ENCODE data around the gene DCAF4.
A peak's percentile ranks its signal among the peaks of the same experiment; 100 is the strongest.

The DCAF4 gene

DNA sequence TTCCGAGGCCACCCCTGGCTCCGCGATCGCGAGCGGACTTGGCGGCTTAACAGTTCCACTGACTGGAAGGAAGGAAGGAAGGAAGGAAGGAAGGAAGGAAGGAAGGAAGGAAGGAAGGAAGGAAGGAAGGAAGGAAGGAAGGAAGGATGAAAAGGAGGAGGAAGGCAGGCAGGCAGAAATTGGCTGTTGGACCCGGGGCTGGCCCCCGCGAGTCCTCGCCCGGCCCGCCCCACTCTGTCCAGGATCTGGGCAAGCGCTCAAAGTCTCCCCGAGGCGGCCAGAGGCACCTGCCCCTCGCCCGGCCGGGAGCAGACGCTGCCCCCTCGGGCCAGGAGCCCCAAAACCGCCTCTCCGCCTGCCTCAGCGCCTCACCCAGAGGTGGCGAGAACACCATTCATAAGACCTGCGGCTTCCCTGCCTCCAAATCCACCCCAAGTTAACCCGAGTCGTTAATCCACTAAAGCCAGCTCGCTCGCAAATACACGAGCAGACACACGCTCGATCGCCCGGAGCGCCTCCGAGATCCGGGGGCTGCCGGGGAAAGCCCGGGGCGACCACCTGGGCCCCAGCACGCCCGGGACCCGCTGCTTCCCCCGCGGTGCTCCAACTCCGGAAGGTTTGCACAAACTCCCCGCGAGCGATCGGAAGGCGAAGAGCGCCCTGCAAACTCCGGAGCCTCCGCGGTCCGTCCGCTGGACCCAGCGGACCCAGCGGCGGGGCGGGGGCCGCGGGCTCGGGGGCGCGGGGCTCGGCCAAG is 33.2 kb upstream of the DCAF4 start:
- H3K4me1 ChIP-seq = peaks cover 4% of the 10 kb centered on the region
- H3K27ac ChIP-seq = no peak overlapping the region
- H2AFZ ChIP-seq = peak overlapping the region; percentile 80
- TF ChIP-seq, protein P1, sequence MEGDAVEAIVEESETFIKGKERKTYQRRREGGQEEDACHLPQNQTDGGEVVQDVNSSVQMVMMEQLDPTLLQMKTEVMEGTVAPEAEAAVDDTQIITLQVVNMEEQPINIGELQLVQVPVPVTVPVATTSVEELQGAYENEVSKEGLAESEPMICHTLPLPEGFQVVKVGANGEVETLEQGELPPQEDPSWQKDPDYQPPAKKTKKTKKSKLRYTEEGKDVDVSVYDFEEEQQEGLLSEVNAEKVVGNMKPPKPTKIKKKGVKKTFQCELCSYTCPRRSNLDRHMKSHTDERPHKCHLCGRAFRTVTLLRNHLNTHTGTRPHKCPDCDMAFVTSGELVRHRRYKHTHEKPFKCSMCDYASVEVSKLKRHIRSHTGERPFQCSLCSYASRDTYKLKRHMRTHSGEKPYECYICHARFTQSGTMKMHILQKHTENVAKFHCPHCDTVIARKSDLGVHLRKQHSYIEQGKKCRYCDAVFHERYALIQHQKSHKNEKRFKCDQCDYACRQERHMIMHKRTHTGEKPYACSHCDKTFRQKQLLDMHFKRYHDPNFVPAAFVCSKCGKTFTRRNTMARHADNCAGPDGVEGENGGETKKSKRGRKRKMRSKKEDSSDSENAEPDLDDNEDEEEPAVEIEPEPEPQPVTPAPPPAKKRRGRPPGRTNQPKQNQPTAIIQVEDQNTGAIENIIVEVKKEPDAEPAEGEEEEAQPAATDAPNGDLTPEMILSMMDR (IDR thresholded peaks at IDR 0.05) = no peak
- H3K4me3 ChIP-seq (ENCODE audit: low read depth, low read length) = peak overlapping the region; percentile 84
- no peaks in the 10 kb centered on the region for H3K27me3 ChIP-seq (ENCODE audit: control insufficient read depth, insufficient read depth, low read length)
- no peak overlapping the region for H3K9ac ChIP-seq
- H3K79me2 ChIP-seq = no peaks in the 10 kb centered on the region
- H3K4me2 ChIP-seq (ENCODE audit: low read length) = peak overlapping the region; percentile 81
- no peaks in the 10 kb centered on the region for H3K36me3 ChIP-seq (ENCODE audit: control insufficient read depth, insufficient read depth, low read length)
- H3K9me3 ChIP-seq (ENCODE audit: control insufficient read depth, low read length) = no peaks in the 10 kb centered on the region

DNA sequence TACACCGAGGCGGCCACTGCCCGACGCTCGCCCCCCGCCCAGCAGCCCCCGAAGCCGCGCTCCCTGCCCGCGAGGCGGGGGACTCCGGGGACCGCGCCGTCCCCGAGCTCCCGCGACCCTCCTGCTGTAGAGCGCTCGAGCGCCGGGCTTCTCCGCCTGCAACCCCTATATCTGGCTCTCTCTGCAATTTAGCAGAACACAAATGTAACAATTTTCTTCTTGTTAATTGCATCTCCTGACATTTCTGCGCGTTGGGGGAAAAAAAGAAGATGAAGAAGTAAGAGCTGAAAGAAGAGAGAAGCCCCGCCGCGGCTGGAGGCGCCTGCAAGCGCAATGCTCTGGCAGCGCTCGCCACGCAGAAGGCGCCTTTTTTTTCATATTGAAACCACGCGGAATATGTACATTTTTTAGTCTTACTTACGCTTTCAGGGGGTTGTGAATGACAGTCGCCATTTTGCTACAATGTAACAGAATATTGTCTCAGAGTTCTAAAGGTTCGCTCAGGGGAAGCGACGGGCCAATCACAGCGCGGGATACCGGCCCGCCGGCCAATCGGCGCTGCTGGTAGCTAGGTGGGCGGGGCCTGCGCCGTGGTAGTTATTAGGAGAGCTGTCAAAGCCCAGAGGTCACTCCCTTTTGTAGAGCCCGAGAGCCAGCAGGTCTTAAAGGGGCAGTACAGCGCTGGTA is 32.5 kb upstream of the DCAF4 start, which contains the start of gene DPF3:
TSS of gene DPF3 (minus strand) at position 466 of the 687 bp plus-strand sequence. CDS start at position 453, 13 bp downstream.
- Histone ChIP-seq H3K4me2 (ENCODE audit: low read length) (peak within 1 kb of the TSS; percentile 81), H3K4me3 (ENCODE audit: low read depth, low read length) (peak within 1 kb of the TSS; percentile 84), H3K79me2 (no peaks in the 10 kb centered on the region), H3K4me1 (peaks cover 4% of the 10 kb centered on the region), H3K27me3 (ENCODE audit: control insufficient read depth, insufficient read depth, low read length) (no peaks in the 10 kb centered on the region), H3K9ac (no peak within 1 kb of the TSS), H3K36me3 (ENCODE audit: control insufficient read depth, insufficient read depth, low read length) (no peaks in the 10 kb centered on the region), H2AFZ (peak within 1 kb of the TSS; percentile 80), H3K27ac (no peak within 1 kb of the TSS), H3K9me3 (ENCODE audit: control insufficient read depth, low read length) (no peaks in the 10 kb centered on the region)
- TF ChIP-seq, protein P1 (IDR thresholded peaks at IDR 0.05) = no peak

DNA sequence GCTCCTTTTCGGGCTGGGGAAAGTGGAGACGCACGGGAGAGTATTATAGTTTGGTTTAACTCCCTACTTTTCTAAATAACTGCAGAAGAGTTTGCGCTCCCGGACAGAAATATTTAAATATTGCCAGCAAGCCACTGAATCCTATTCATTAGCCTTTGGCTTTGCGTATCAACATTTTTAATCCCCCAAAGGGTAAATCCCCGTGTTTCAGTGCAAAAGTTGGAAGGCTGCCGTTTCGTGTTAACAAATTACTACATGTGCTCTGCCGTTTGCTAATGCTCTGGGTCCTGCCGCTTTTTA is 32.0 kb upstream of the DCAF4 start:
- no peak overlapping the region for H3K9ac ChIP-seq
- H3K4me2 ChIP-seq (ENCODE audit: low read length) = peak overlapping the region; percentile 81
- H3K27me3 ChIP-seq (ENCODE audit: control insufficient read depth, insufficient read depth, low read length) = no peaks in the 10 kb centered on the region
- no peak overlapping the region for H3K27ac ChIP-seq
- TF ChIP-seq, protein P1 (IDR thresholded peaks at IDR 0.05) = no peak
- peak overlapping the region; percentile 84 for H3K4me3 ChIP-seq (ENCODE audit: low read depth, low read length)
- no peaks in the 10 kb centered on the region for H3K36me3 ChIP-seq (ENCODE audit: control insufficient read depth, insufficient read depth, low read length)
- no peaks in the 10 kb centered on the region for H3K79me2 ChIP-seq
- peaks cover 4% of the 10 kb centered on the region for H3K4me1 ChIP-seq
- H3K9me3 ChIP-seq (ENCODE audit: control insufficient read depth, low read length) = no peaks in the 10 kb centered on the region
- peak overlapping the region; percentile 80 for H2AFZ ChIP-seq

DNA sequence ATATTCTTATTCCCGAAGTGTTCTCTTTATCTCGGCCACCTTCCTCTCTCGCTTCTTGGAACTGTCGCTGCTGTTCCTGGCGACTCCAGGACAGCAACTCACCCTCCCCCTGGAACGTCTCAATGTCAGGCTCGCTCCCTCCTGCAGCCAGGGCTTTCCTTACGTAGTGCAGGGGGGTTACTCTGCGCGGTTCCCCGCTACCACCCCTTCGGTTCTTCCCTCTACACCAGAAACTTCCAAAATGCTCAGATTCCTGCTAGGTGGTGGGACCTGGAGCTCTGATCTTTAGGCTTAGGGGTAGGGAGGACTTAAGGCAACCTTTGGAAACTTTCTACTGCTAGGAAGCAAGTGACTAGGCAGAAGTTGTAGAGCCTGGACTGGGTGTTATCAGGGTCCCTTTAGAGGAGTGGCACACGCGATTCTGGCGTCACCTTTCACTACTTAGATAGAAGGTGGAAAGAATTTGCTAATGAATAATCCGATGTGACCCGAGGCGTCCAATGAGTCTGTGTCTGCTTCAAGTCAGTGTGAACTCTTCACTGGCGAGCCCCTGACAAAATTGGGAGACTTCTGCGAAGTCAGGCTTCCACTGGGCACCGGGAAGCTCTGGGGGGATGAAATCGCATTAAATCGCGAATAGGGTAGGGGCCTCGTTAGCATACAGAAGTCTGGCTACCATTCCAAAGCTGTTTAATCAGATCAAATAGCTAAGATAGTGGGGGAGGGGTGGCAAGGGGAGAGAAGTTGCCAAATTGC is 31.5 kb upstream of the DCAF4 start:
- peaks cover 4% of the 10 kb centered on the region for H3K4me1 ChIP-seq
- H3K36me3 ChIP-seq (ENCODE audit: control insufficient read depth, insufficient read depth, low read length) = no peaks in the 10 kb centered on the region
- peak overlapping the region; percentile 84 for H3K4me3 ChIP-seq (ENCODE audit: low read depth, low read length)
- no peak overlapping the region for H3K27ac ChIP-seq
- peak overlapping the region; percentile 80 for H2AFZ ChIP-seq
- peak overlapping the region; percentile 81 for H3K4me2 ChIP-seq (ENCODE audit: low read length)
- no peak overlapping the region for H3K9ac ChIP-seq
- TF ChIP-seq, protein P1 (IDR thresholded peaks at IDR 0.05) = no peak
- H3K27me3 ChIP-seq (ENCODE audit: control insufficient read depth, insufficient read depth, low read length) = no peaks in the 10 kb centered on the region
- H3K79me2 ChIP-seq = no peaks in the 10 kb centered on the region
- H3K9me3 ChIP-seq (ENCODE audit: control insufficient read depth, low read length) = no peaks in the 10 kb centered on the region
